Mammary epithelial cell (primary cell): ENCODE data around the gene CIAO3.

ENCODE experiments used
- CTCF ChIP-seq, 2 donors: IDR thresholded peaks in 1 of 2; conservative IDR thresholded peaks in 1 of 2; 2 replicates each; pipeline ENCODE4 v1.5.1; 2011 to 2012; ENCODE audit warnings: inconsistent platforms in 2 of 2, low read length in 2 of 2, mild to moderate bottlenecking in 2 of 2, control low read depth in 1 of 2, low read depth in 1 of 2; ENCODE audit not compliant: insufficient read depth in 1 of 2; ENCODE audit errors: extremely low read depth in 1 of 2
- EZH2 ChIP-seq: IDR thresholded peaks from 2 replicates; pipeline ENCODE4 v1.6.1; 2012; ENCODE audit warnings: low read length, inconsistent platforms, borderline replicate concordance

DNA sequence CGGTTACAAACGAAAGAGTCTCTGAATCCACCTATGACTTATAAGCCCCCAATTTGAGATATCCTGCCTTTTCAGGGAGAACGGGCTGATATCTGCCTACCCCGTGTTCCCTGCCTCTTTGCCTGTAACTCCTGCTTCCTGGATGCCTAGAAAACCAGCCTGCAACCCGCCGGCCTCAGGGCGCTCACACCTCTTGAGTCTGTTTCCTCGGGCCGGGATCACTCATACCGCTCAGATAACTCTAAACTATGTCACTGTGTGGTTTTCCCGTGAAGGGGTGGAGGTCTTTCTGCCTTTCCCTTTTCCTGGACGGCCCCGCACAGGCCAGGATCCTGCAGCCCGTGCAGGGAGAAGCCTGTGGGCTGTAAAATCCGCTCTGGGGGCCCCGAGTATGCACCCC lies 37.0 kb upstream of the CIAO3 start:
- TF ChIP-seq EZH2 (no peak), CTCF (conservative IDR thresholded peaks at IDR 0.05 in 1 of 2, IDR thresholded peaks at IDR 0.05 in 1 of 2; ENCODE audit: extremely low read depth in 1 of 2, insufficient read depth in 1 of 2, low read depth in 1 of 2, low read length in 2 of 2) (no peak)
